GM23338 (cell line): ENCODE measurements around the gene CARD10. TPM values are rescaled to one million over a fixed set of nuclear protein-coding genes. Genes with fewer than 3 reads are reported as not detected.

ENCODE experiments used
- ATAC-seq: fragments of 200-7000 bp; cut with Tn5 transposase; 3 replicates; pipeline ENCODE4 v1.9.1; 2020
- DNase-seq: peaks from one replicate; pipeline ENCODE4 v3.0.0-alpha.2; 2015; ENCODE audit warnings: low spot score
- H2AFZ ChIP-seq: fragments of 200-600 bp; sonication (generic); 2 replicates; pipeline ENCODE4 v1.8.0; 2016; ENCODE audit warnings: antibody characterized with exemption, mild to moderate bottlenecking, moderate library complexity
- H3F3A ChIP-seq: fragments of 200-600 bp; sonication (generic); replicated peaks from 2 replicates; pipeline ENCODE4 v1.8.0; 2017; ENCODE audit warnings: antibody characterized with exemption, mixed run types, low read depth
- H3K27ac ChIP-seq: fragments of 200-600 bp; sonication (generic); 2 replicates; pipeline ENCODE4 v1.6.1; 2016; ENCODE audit warnings: low read depth
- H3K27me3 ChIP-seq: fragments of 200-600 bp; sonication (generic); 2 replicates; pipeline ENCODE4 v1.8.0; 2016; ENCODE audit warnings: mild to moderate bottlenecking, mixed run types, moderate library complexity; ENCODE audit not compliant: insufficient read depth
- H3K36me3 ChIP-seq: fragments of 200-600 bp; sonication (generic); 2 replicates; pipeline ENCODE4 v1.8.0; 2016; ENCODE audit warnings: mild to moderate bottlenecking; ENCODE audit not compliant: insufficient read depth
- H3K4me1 ChIP-seq: fragments of 200-600 bp; sonication (generic); 2 replicates; pipeline ENCODE4 v1.8.0; 2016; ENCODE audit warnings: mild to moderate bottlenecking, moderate library complexity; ENCODE audit not compliant: insufficient read depth
- H3K4me2 ChIP-seq: fragments of 200-600 bp; sonication (generic); 2 replicates; pipeline ENCODE4 v1.7.1; 2017; ENCODE audit warnings: mixed run types
- H3K4me3 ChIP-seq: fragments of 200-600 bp; sonication (generic); 2 replicates; pipeline ENCODE4 v1.6.1; 2016; ENCODE audit warnings: mixed run types
- H3K79me2 ChIP-seq: fragments of 200-600 bp; sonication (generic); replicated peaks from 2 replicates; pipeline ENCODE4 v1.8.0; 2017; ENCODE audit warnings: mild to moderate bottlenecking; ENCODE audit not compliant: insufficient read depth
- H3K9me2 ChIP-seq: fragments of 200-600 bp; sonication (generic); 2 replicates; pipeline ENCODE4 v1.8.0; 2017; ENCODE audit not compliant: insufficient read depth
- H4K20me1 ChIP-seq: fragments of 200-600 bp; sonication (generic); replicated peaks from 2 replicates; pipeline ENCODE4 v1.8.0; 2017; ENCODE audit warnings: mild to moderate bottlenecking; ENCODE audit not compliant: insufficient read depth
- H3K27ac Mint-ChIP-seq: 2 replicates; pipeline ENCODE4 v1.8.0; 2020; ENCODE audit warnings: inconsistent platforms, mild to moderate bottlenecking, moderate library complexity, mixed read lengths
- H3K27me3 Mint-ChIP-seq: 3 replicates; pipeline ENCODE4 v1.8.0; 2022; ENCODE audit warnings: low read depth, mild to moderate bottlenecking, moderate library complexity, mixed read lengths, inconsistent platforms; ENCODE audit not compliant: insufficient read depth, poor library complexity
- H3K36me3 Mint-ChIP-seq: 3 replicates; pipeline ENCODE4 v1.8.0; 2021; ENCODE audit warnings: low read depth, mild to moderate bottlenecking, inconsistent platforms, moderate library complexity, mixed read lengths
- H3K4me1 Mint-ChIP-seq: 3 replicates; pipeline ENCODE4 v1.8.0; 2020; ENCODE audit warnings: mild to moderate bottlenecking, inconsistent platforms, mixed read lengths
- H3K4me3 Mint-ChIP-seq: 3 replicates; pipeline ENCODE4 v1.8.0; 2021; ENCODE audit warnings: moderate library complexity, mild to moderate bottlenecking, inconsistent platforms, mixed read lengths
- H3K9me3 Mint-ChIP-seq: 3 replicates; pipeline ENCODE4 v1.8.0; 2020; ENCODE audit warnings: moderate library complexity, mild to moderate bottlenecking, inconsistent platforms, mixed read lengths
- CREB1 ChIP-seq: fragments of 250-450 bp; sonication (Bioruptor Pico); IDR thresholded peaks from 2 replicates; pipeline ENCODE4 v1.5.0; 2020; ENCODE audit warnings: low read depth, mild to moderate bottlenecking, moderate library complexity
- CTCF ChIP-seq, 2 experiments: fragments of 200-600 bp in 1 of 2; sonication (generic) in 1 of 2; conservative IDR thresholded peaks; 2 replicates each; pipeline versions ENCODE4 v1.5.1 to v1.6.1; 2016 to 2017; ENCODE audit warnings: antibody characterized with exemption in 2 of 2, low read depth in 2 of 2, mild to moderate bottlenecking in 2 of 2, moderate library complexity in 1 of 2
- EZH2 ChIP-seq: fragments of 200-600 bp; sonication (generic); IDR thresholded peaks from one replicate; pipeline ENCODE4 v1.8.0; 2017; ENCODE audit warnings: antibody characterized with exemption, mild to moderate bottlenecking, low read depth; ENCODE audit not compliant: unreplicated experiment
- EZH2phosphoT487 ChIP-seq: fragments of 200-600 bp; sonication (generic); IDR thresholded peaks from one replicate; pipeline ENCODE4 v1.8.1; 2018; ENCODE audit warnings: antibody characterized with exemption; ENCODE audit not compliant: unreplicated experiment
- NANOG ChIP-seq: IDR thresholded peaks from 2 replicates; pipeline ENCODE4 v1.6.1; 2016; ENCODE audit warnings: antibody characterized with exemption, borderline replicate concordance
- STAT1 ChIP-seq: IDR thresholded peaks from one replicate; pipeline ENCODE4 v1.6.1; 2016; ENCODE audit warnings: antibody characterized with exemption; ENCODE audit not compliant: unreplicated experiment
- ZNF114 ChIP-seq: fragments of 250-450 bp; sonication (Bioruptor Pico); IDR thresholded peaks from 2 replicates; pipeline ENCODE4 v1.5.0; 2020; ENCODE audit warnings: mild to moderate bottlenecking, moderate library complexity
- polyA plus RNA-seq: library from polyadenylated mRNA; unstranded; fragments of >200 nt; fragmentation: Nextera tagmentation; extraction: Ambion mirVana; gene quantifications from 2 replicates; pipeline ENCODE4 v1.2.1, GENCODE V29; 2016
- total RNA-seq: library from RNA; depleted of rRNA; stranded (reverse); fragments of >200 nt; shearing (Covaris generic); gene quantifications from 2 replicates; pipeline ENCODE4 v1.2.3, GENCODE V29; 2014
- TF ChIP-seq, protein P1 (sequence below): IDR thresholded peaks from 2 replicates; pipeline ENCODE4 v1.6.1; 2016; ENCODE audit warnings: antibody characterized with exemption
- TF ChIP-seq, protein P2 (sequence below): IDR thresholded peaks from one replicate; pipeline ENCODE4 v1.6.1; 2018; ENCODE audit warnings: antibody characterized with exemption; ENCODE audit not compliant: unreplicated experiment
- TF ChIP-seq, protein P3 (sequence below): fragments of 250-450 bp; sonication (Bioruptor Pico); IDR thresholded peaks from 2 replicates; pipeline ENCODE4 v1.5.0; 2020; ENCODE audit warnings: mild to moderate bottlenecking, moderate library complexity

Gene CARD10
- total and polyA plus RNA-seq, 2 experiments from 2014 or later, result 5.4 to 17.2 TPM

GRCh38 chr22:37473437-37473946 is 45.7 kb downstream of the CARD10 start:
- TF ChIP-seq CTCF (conservative IDR thresholded peaks at IDR 0.05; ENCODE audit: low read depth in 2 of 2) (no peak; a peak in 1 of 4 replicates), CREB1 (no peak), EZH2phosphoT487 (no peak), STAT1 (no peak), EZH2 (no peak), NANOG (no peak), ZNF114 (no peak)
- TF ChIP-seq, protein P1, sequence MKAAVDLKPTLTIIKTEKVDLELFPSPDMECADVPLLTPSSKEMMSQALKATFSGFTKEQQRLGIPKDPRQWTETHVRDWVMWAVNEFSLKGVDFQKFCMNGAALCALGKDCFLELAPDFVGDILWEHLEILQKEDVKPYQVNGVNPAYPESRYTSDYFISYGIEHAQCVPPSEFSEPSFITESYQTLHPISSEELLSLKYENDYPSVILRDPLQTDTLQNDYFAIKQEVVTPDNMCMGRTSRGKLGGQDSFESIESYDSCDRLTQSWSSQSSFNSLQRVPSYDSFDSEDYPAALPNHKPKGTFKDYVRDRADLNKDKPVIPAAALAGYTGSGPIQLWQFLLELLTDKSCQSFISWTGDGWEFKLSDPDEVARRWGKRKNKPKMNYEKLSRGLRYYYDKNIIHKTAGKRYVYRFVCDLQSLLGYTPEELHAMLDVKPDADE, result no peak
- TF ChIP-seq, protein P2, sequence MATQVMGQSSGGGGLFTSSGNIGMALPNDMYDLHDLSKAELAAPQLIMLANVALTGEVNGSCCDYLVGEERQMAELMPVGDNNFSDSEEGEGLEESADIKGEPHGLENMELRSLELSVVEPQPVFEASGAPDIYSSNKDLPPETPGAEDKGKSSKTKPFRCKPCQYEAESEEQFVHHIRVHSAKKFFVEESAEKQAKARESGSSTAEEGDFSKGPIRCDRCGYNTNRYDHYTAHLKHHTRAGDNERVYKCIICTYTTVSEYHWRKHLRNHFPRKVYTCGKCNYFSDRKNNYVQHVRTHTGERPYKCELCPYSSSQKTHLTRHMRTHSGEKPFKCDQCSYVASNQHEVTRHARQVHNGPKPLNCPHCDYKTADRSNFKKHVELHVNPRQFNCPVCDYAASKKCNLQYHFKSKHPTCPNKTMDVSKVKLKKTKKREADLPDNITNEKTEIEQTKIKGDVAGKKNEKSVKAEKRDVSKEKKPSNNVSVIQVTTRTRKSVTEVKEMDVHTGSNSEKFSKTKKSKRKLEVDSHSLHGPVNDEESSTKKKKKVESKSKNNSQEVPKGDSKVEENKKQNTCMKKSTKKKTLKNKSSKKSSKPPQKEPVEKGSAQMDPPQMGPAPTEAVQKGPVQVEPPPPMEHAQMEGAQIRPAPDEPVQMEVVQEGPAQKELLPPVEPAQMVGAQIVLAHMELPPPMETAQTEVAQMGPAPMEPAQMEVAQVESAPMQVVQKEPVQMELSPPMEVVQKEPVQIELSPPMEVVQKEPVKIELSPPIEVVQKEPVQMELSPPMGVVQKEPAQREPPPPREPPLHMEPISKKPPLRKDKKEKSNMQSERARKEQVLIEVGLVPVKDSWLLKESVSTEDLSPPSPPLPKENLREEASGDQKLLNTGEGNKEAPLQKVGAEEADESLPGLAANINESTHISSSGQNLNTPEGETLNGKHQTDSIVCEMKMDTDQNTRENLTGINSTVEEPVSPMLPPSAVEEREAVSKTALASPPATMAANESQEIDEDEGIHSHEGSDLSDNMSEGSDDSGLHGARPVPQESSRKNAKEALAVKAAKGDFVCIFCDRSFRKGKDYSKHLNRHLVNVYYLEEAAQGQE, result no peak
- TF ChIP-seq, protein P3, sequence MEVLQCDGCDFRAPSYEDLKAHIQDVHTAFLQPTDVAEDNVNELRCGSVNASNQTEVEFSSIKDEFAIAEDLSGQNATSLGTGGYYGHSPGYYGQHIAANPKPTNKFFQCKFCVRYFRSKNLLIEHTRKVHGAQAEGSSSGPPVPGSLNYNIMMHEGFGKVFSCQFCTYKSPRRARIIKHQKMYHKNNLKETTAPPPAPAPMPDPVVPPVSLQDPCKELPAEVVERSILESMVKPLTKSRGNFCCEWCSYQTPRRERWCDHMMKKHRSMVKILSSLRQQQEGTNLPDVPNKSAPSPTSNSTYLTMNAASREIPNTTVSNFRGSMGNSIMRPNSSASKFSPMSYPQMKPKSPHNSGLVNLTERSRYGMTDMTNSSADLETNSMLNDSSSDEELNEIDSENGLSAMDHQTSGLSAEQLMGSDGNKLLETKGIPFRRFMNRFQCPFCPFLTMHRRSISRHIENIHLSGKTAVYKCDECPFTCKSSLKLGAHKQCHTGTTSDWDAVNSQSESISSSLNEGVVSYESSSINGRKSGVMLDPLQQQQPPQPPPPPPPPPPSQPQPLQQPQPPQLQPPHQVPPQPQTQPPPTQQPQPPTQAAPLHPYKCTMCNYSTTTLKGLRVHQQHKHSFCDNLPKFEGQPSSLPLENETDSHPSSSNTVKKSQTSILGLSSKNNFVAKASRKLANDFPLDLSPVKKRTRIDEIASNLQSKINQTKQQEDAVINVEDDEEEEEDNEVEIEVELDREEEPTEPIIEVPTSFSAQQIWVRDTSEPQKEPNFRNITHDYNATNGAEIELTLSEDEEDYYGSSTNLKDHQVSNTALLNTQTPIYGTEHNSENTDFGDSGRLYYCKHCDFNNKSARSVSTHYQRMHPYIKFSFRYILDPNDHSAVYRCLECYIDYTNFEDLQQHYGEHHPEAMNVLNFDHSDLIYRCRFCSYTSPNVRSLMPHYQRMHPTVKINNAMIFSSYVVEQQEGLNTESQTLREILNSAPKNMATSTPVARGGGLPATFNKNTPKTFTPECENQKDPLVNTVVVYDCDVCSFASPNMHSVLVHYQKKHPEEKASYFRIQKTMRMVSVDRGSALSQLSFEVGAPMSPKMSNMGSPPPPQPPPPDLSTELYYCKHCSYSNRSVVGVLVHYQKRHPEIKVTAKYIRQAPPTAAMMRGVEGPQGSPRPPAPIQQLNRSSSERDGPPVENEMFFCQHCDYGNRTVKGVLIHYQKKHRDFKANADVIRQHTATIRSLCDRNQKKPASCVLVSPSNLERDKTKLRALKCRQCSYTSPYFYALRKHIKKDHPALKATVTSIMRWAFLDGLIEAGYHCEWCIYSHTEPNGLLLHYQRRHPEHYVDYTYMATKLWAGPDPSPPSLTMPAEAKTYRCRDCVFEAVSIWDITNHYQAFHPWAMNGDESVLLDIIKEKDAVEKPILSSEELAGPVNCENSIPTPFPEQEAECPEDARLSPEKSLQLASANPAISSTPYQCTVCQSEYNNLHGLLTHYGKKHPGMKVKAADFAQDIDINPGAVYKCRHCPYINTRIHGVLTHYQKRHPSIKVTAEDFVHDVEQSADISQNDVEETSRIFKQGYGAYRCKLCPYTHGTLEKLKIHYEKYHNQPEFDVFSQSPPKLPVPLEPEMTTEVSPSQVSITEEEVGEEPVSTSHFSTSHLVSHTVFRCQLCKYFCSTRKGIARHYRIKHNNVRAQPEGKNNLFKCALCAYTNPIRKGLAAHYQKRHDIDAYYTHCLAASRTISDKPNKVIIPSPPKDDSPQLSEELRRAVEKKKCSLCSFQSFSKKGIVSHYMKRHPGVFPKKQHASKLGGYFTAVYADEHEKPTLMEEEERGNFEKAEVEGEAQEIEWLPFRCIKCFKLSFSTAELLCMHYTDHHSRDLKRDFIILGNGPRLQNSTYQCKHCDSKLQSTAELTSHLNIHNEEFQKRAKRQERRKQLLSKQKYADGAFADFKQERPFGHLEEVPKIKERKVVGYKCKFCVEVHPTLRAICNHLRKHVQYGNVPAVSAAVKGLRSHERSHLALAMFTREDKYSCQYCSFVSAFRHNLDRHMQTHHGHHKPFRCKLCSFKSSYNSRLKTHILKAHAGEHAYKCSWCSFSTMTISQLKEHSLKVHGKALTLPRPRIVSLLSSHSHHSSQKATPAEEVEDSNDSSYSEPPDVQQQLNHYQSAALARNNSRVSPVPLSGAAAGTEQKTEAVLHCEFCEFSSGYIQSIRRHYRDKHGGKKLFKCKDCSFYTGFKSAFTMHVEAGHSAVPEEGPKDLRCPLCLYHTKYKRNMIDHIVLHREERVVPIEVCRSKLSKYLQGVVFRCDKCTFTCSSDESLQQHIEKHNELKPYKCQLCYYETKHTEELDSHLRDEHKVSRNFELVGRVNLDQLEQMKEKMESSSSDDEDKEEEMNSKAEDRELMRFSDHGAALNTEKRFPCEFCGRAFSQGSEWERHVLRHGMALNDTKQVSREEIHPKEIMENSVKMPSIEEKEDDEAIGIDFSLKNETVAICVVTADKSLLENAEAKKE (CRISPR knock-in tag), result no peak
- no peak overlapping the region for H3K27ac ChIP-seq
- DNase-seq (no peak), ATAC-seq (no peak)
- no peaks in the 10 kb centered on the region for H4K20me1 ChIP-seq
- Mint-ChIP-seq H3K27me3 (peaks cover 12% of the 10 kb centered on the region), H3K4me3 (no peak overlapping the region), H3K27ac (no peak overlapping the region), H3K9me3 (no peaks in the 10 kb centered on the region), H3K36me3 (no peaks in the 10 kb centered on the region), H3K4me1 (peaks cover 3% of the 10 kb centered on the region; the same call in 1 of the 3 replicates)
- no peak overlapping the region for H3K4me2 ChIP-seq
- H2AFZ ChIP-seq, result no peak overlapping the region
- H3F3A ChIP-seq, result no peaks in the 10 kb centered on the region
- no peaks in the 10 kb centered on the region for H3K36me3 ChIP-seq
- H3K4me1 ChIP-seq, result no peaks in the 10 kb centered on the region
- H3K9me2 ChIP-seq, result no peaks in the 10 kb centered on the region
- no peaks in the 10 kb centered on the region for H3K27me3 ChIP-seq
- H3K4me3 ChIP-seq, result no peak overlapping the region
- H3K79me2 ChIP-seq, result no peaks in the 10 kb centered on the region
